NB4 (cell line): ENCODE results near the gene ADAP1.

Experiments
- CTCF ChIP-seq: IDR thresholded peaks from one replicate; pipeline ENCODE4 v1.5.1; 2012; ENCODE audit warnings: low read depth, low read length
- MAX ChIP-seq: IDR thresholded peaks from 2 replicates; pipeline ENCODE4 v1.6.1; 2011; ENCODE audit warnings: low read depth, low read length
- POLR2A ChIP-seq: IDR thresholded peaks from 2 replicates; pipeline ENCODE4 v1.6.1; 2011; ENCODE audit warnings: mild to moderate bottlenecking; ENCODE audit not compliant: insufficient read length; ENCODE audit errors: extremely low read depth

- TF ChIP-seq CTCF (no peak), POLR2A (no peak), MAX (no peak)
These were observed 40.3 kb upstream of the ADAP1 start for GRCh38 chr7:994592-995308.
